ENCODE measurements around the gene COL6A3.
"Not testable (repeated sequence)": the region's sequence is repeated elsewhere in the genome, so short reads cannot be mapped to it uniquely, and the experiment has no call there.

COL6A3 gene

DNA sequence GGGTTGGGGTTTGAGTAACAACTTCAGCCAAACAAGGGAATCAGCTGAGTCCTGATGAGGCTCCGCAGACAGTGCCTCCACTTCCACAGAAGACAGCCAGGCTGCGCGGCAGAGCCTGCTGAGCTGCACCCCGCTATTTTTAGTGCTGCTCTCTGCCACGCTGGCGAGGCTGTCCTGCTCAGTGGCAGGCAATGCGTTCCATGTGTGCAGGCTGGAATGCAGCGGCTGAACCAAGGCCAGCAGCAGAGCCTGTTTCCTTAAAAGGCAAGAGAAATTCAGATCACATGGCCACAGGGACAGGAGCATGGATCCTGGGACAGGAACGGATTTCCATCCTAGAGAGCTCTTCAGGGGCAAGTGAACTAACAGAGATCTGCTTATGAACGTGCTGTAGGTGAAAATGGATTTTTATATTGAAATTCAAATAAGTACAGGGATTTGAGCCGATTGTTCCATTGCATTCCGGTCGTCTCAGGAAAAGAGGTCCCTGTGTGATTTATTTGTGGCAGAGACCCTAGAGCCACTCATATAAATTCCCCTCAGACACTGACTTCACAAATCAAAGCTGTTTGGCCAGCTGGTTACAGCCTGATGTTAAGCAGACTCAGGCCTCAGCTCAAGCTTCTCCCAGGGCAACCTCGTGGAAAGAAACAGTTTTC lies 98.7 kb downstream of the COL6A3 start:
- peak; percentile 23 to 41 for DNase-seq

- no peak for DNase-seq
Observed at GRCh38 chr2:237314681-237315080, 99.3 kb downstream of the COL6A3 start.

DNA sequence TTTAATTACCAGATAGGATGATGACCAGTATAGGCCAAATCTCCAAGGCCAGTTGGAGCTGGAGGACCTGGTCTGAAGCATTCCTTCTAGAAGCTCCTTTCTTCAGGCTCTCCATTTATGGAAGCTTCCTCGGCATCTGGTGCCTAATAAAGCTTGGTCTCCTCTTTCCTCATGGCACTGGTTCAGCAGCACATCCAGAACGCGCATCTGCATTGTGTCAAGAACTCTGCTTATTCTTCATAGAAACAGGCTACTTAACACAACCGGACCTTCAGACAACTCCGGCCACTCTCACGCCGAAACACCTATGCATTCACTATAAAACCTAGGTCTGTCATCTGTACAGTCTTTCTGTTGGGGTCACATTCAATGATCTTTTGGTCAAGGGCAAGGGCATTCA lies 99.8 kb downstream of the COL6A3 start:
- no peak for DNase-seq

DNA sequence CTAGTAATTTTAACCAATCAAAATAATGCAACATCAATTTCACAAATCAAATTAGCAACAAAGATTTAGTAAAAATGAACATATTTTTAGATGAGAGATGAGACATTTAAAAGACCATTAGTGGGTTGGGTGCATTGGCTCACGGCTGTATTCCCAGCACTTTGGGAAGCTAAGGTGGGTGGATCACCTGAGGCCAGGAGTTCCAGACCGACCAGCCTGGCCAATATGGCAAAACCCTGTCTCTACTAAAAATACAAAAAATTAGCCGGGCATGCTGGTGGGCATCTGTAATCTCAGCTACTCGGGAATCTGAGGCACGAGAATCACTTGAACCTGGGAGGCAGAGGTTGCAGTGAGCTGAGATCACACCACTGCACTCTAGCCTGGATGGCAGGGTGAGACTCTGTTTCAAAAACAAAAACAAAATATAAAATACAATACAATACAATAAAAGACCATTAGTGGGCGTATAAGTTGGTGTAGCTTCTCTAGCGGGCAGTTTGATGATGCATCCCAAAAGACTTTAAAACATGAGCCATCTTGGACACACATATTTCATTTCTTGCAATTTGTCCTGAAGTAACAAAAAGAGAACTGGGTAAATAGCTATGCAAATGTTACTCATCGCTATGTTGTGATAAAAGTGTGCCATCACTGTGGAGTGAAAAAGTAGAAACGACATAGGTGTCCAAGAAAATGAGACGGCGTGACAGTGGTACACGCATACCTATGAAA lies 101.8 kb downstream of the COL6A3 start:
- DNase-seq, result no peak

DNA sequence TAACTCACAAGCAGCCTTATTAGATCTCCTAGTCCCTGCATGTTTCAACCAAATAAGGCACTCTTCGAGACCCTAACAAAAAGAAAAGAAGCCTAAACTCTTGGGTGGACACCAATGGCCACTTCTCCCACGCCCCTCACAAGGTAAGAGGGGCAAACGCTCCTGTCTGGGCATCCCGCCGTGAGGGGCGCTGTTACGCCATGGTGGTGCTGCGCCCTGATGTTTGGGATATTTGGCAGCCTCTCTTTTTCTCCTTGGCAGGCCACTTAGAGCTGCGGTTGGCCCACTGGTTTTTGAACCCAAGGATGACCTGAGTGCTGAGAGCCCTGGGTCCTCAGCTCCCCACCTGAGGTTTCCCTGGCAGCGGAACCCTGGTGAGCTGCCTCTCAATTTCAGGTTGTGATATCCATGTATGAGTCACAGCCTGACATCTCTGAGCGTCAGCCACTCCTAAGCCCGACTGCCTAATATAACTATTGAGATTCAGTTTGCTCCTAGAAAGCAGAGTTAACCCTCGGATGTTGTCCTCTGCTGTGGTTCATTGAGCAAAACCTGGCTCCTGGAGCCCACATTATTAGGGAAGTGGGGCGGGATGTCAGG lies 103.3 kb downstream of the COL6A3 start:
- no peak for DNase-seq

DNA sequence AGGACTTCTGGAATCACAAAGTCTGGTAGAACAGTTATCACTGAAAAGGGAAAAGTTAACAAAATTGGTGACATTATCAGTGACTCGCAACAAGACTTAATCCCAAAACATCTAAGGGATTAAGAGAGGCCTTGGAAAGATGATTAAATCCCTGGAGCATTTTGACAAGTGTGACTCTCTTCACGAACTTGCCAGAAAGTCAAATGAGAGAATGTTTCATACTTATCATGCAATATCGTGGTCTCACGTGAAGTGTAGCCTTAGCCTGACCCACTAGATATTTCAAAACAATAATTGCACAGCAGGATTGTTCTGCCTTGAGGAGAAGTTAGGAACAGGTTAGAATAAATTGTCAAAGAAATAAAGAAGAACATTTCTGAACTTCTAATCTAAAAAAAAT lies 104.5 kb downstream of the COL6A3 start:
- DNase-seq, result no peak

DNA sequence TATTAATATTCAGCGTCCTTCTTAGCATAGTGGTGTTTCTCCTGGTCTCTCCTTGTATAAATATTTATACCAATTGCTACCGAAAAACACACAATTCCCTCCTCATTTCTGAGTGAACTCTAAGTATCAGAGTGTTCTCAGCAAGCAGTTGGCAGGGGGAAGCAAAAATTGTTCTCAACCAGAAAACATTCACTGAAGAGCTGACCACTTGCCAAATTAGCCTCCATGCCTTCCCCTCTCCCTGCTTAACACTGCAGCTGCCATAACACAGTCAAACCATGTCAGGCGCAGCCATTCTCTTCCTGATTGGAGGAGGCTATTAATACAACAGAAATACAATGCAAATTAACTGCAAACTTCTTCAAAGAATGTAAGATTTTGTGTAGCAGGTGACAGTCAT lies 105.0 kb downstream of the COL6A3 start:
- no peak for DNase-seq

DNA sequence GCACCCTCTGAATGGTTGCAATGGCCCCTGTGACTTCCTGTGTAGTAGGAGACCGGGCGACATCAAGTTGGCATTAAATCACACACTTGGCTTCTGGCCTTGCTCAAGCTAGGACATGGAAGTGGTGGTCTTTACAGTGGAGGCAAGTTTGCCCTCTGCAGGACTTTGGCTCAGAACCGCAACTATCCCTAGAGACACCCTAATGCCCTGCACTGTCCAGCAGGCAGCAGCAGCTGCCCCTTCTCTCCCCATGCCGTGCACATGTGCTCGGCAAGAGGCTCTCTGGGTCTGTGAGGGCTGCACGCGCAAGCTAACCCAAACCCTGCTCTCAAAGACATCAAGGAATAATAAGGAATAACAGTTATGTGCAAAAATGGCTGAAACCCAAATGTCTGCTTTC lies 106.5 kb downstream of the COL6A3 start:
- no peak for DNase-seq

DNA sequence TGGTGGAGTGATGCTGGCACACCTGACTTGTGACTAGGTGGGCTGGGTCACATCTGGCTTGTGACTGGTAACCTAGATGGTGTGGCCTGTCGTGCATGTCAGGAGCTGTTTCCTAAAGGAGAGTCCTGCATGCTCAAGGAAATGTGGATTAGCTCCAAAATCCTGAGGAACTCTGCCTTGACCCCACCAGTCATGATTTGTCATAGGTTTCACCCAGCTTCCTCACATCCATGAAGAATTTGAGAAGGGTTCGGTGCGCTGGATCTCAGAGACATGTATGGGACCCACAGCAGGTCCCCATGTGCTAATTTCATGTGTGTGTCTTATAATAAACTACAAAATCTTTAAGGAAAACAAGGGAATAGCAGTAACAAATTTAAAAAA lies 107.2 kb downstream of the COL6A3 start:
- DNase-seq, result no peak

DNA sequence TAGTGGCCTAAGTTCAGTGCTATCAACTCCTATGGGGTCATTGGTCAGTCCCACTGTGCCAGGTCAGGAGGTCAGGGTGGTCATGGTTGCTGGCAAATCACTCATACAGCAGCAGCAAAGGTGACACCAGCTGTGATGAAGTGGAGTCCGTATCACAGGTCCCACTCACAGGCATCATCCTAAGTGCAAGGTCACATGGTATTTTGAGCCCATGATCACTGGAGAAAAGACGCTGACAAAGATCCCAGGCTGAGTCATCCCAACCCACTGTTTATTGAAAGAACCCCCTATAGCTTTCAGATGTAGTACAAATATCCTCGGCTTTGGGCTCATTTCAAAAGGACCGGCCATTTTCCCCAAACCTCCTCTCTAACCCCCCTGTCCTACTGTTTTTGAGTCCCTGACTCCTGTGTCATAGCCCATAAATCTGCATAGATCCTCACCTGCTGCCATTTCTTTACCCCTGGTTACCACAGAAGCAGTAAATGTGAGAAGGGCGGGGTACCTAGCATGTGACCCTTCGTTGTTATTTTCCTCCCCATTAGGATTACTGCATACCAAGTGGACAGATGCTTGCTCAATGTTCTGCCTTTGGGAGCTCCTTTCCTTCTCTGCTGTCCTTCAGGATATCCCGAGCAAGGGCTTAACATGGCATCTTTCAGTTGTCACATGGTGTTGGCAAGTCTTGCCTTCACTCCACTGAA lies 107.7 kb downstream of the COL6A3 start:
- DNase-seq, result no peak

DNA sequence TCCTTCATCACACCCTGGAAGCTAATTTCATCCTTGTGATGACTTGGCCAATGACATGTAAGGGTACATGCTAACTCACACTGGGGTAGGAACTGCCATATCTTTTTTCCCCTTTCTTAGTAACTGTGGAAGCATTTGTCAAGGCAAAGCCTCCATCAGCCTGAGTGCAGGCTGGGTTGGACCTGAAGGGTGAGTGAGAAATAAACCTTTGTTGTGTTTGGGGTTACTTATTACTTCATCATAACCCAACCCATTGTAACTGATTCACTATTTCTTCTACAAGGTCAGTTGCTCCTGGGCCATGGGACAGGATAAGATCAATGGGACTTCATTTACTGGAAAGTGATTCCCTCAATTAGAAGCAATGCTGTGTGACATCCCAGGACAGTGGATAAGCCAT lies 108.4 kb downstream of the COL6A3 start:
- no peak for DNase-seq

DNA sequence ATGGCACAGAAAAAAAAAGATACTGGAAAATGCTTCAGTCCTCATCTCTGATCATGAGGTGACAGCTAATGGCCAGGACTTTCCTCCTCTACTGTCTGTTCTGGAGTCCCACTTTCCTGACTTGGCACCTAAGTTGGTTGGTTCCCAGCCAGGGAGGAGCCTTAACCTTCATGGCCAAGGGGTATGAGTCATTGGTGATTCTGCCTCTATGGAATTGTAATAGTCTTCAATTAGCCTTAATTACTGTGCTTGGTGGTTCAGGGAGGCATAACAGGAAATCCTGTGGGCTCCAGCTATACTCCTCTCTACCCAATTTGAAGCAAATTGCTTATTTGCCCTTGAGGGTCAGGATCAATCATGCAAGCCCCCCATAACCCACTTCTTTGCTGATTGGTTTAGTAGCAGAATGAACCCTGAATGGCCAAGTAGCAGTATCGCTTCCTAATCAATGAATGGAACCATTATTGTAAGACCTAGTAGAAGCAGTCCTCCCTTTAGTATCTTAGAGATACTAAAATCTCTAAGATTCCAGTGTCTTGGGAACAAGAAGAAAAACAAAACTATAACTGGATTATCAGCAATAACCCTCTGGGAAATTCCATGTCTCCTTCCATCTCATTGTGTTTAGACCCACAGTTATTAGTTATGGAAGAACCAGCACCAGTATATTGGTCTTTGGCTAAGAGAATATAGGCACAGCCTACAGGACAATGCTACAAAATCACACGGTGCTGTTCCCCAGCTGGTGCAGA lies 109.0 kb downstream of the COL6A3 start:
- DNase-seq, result no peak

DNA sequence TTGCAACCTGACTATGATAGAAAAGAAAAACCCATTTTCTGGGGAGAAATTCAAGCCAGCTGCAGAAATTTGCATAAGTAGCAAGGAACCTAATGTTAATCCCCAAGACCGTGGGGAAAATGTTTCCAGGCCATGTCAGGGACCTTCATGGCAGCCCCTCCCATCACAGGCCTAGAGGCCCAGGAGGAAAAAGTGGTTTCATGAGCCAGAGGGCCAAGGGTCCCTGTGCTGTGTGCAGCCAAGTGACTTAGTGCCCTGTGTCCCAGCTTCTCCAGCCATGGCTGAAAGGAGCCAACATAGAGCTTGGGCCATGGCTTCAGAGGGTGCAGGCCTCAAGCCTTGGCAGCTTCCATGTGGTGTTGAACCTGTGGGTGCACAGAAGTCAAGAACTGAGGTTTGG lies 110.7 kb downstream of the COL6A3 start:
- not testable (repeated sequence) for DNase-seq

DNA sequence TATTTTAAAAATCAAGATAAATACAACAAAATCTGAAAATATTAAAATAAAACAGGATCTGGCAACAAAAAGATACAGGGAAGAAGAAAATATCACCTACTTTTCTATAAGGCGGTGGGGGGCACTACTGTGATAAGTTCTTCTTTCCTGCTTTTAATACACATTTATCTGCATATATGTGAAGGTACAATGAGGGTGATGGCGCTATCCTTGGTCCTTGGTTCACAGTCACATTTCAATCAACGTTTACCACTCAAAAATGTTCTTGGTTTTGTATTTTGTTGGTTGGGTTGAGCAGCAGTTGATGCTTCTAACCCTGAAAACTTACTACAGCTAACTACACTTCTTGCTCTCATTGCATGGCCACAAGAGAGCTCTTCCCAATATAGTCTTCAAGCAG lies 112.4 kb downstream of the COL6A3 start:
- DNase-seq, result no peak

- no peak for DNase-seq
Observed at GRCh38 chr2:237300739-237301138, 113.2 kb downstream of the COL6A3 start.

GRCh38 chr2:237299906-237300305 lies 114.1 kb downstream of the COL6A3 start:
- DNase-seq, result no peak

- DNase-seq, result no peak
Observed at GRCh38 chr2:237298151-237299118, 115.5 kb downstream of the COL6A3 start.

GRCh38 chr2:237297421-237298150 lies 116.4 kb downstream of the COL6A3 start:
- no peak for DNase-seq

DNA sequence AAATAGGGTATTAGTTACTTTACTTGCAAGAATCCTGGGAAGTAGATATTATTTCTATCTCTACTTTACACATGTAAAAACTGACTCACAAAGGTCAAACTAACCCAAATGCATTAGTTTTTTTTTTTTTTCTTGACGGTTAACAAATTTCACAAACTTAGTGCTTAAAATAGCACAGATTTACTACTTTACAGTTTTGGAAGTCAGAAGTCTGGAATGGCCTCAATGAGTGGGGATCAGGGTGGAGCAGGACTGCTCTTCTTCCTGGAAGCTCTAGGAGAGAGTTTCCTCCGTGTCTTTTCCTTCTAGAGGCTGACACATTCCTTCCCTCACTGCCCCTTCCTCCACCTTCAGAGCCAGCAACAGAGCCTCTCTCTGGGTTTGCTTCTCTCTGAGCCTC lies 117.2 kb downstream of the COL6A3 start:
- DNase-seq, result no peak

DNA sequence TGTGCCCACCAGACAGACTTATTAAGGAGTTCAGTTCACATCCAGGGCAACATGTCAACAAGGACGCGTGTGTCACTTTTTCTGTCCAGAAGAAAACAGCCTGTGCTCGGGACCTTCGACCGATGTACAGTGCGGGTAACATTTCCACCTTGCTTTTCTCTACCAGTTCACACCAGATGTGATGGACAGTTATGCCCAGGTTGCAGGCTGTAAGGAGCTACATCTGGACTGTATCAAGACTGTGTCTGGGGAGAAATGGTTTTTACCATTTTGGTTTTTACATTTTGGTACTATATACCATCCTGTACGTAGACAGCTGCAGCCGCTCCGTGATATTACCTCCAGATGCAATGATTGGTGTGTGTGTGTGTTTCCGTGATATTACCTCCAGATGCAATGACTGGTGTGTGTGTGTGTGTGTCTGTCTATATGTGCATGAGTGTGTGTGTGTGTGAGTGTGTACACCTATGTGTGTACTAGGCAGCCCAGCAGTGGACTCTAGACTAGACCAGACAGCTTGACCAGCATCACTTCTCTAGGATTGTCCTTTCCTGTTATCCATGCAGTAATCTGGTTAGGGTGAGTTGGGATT lies 118.0 kb downstream of the COL6A3 start:
- DNase-seq, result no peak

DNA sequence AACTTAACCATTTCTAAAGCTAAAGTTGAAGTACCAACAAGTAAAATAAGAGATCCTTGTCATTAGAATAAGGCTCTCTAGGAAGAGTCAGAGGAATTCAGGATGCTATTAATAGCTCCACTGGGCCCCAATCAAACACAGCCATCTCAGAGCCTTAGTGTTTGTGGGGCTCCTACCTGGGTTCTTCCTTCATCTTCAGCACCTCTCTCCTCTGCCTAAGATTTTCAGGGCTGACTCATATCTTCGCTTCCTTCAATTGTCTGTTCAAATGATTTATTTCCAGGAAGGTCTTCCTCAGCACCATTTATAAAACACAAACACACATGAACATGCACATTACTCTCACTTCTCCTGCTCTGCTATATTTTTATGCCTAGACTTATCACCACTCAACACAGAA lies 119.5 kb downstream of the COL6A3 start:
- no peak for DNase-seq
